ENCODE data around the gene KIAA1328. TPM values are rescaled to one million over a fixed set of nuclear protein-coding genes. Genes with fewer than 3 reads are reported as not detected.
A peak's percentile ranks its signal among the peaks of the same experiment; 100 is the strongest.

The KIAA1328 gene
- polyA plus RNA-seq, 1 of the 3 experiments (the other 2 are of a cell fraction) = 2.6 TPM

DNA sequence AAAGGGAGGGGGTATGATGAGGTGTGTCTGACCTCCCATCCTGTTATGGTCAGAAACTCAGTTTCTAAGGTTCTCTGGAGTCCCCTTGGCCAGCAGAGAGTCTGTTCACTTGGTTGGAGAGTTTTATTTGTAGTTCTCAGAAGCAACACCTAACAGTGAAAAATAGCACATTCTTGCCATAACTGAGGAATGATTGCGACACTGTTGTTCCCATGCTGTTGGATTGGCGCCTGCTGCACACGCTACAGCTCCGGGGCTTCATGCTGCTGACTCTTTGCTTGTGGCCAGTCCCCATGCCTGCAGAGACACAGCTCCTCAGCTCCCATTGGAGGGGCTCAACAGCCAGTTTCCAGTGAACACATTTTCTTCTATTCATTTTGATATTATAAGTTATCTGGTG lies 42.2 kb upstream of the KIAA1328 start:
- TF ChIP-seq USF2 (IDR thresholded peaks at IDR 0.05; ENCODE audit: borderline replicate concordance, low read depth, low read length) = no peak
- TF ChIP-seq JUND (IDR thresholded peaks at IDR 0.05) = no peak
- Histone ChIP-seq H3K36me3 (replicated peaks in 1 of 2; ENCODE audit: control insufficient read depth in 1 of 2, insufficient read depth in 2 of 2, low read length in 1 of 2) (peaks cover 18 to 22% of the 10 kb centered on the region in 2 experiments), H3K27me3 (ENCODE audit: insufficient read depth) (no peaks in the 10 kb centered on the region), H3K9me2 (no peaks in the 10 kb centered on the region), H3F3A (replicated peaks; ENCODE audit: insufficient read depth) (no peaks in the 10 kb centered on the region), H3K9me3 (no peaks in the 10 kb centered on the region), H3K27ac (ENCODE audit: low read depth in 2 of 2, low read length in 1 of 2) (no peak overlapping the region), H3K4me2 (no peak overlapping the region), H4K20me1 (ENCODE audit: insufficient read depth) (no peaks in the 10 kb centered on the region), H3K79me2 (ENCODE audit: insufficient read depth) (no peaks in the 10 kb centered on the region), H3K4me3 (ENCODE audit: low read depth in 2 of 2, low read length in 1 of 2) (no peak overlapping the region), H2AFZ (ENCODE audit: low read depth) (no peak overlapping the region), H3K9ac (no peak overlapping the region), H3K4me1 (ENCODE audit: control insufficient read depth in 1 of 2, insufficient read depth in 2 of 2, low read depth in 1 of 2, low read length in 1 of 2) (no peaks in the 10 kb centered on the region; a peak in 1 of 4 replicates)
- ChIA-PET CTCF (interaction anchor here (1.2 kb wide), 1 partner anchor 10 kb away, joined by 3 read pairs; no protein-coding TSS in a partner anchor), POLR2A (no interaction called here)
- no peak for DNase-seq
- WGBS (ENCODE audit: low lambda C conversion rate) = 89% methylated on average over 4 of the region's 4 CpGs

DNA sequence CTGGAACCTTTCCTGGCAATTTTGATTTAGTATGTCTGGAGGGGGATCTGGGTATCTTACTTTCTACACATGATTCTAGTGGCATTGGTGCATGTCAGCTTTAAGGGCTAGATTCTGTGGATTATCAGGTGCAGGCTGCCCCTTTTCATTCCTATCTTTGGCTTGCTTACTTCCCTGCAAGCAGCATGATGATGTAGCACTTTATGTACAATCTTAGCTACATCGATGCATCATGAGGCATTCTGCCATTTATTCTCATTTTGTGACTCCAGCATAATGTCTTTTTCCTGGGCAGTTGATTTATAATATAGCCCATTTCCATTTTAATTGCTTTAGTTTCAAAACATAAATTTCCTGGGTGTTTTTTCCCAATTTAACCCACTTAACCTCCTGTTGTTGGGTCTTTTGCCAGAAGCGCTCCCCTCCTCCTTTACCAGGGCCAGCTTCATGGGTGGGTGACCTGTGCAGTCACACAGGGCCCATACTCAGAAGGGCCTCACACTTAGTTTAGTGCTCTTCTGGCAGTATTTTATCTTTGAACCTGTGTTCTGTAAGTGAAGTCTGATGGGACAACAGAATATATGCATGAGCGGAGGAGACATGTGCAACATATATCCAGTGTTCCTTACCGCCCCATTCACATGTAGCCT lies 36.2 kb upstream of the KIAA1328 start:
- Histone ChIP-seq H3K4me3 (ENCODE audit: low read depth in 2 of 2, low read length in 1 of 2) (no peak overlapping the region), H3K9me3 (no peaks in the 10 kb centered on the region), H3K36me3 (replicated peaks in 1 of 2; ENCODE audit: control insufficient read depth in 1 of 2, insufficient read depth in 2 of 2, low read length in 1 of 2) (peaks cover 43 to 55% of the 10 kb centered on the region in 2 experiments), H2AFZ (ENCODE audit: low read depth) (no peak overlapping the region), H4K20me1 (ENCODE audit: insufficient read depth) (no peaks in the 10 kb centered on the region), H3K9ac (no peak overlapping the region), H3K27ac (ENCODE audit: low read depth in 2 of 2, low read length in 1 of 2) (peak overlapping the region in 1 of 2 experiments; percentile 70; a peak in 2 of 4 replicates), H3K27me3 (ENCODE audit: insufficient read depth) (no peaks in the 10 kb centered on the region), H3K4me2 (no peak overlapping the region), H3K4me1 (ENCODE audit: control insufficient read depth in 1 of 2, insufficient read depth in 2 of 2, low read depth in 1 of 2, low read length in 1 of 2) (peaks cover 0 to 5% of the 10 kb centered on the region in 2 experiments; a peak in 1 of 4 replicates), H3K79me2 (ENCODE audit: insufficient read depth) (no peaks in the 10 kb centered on the region), H3F3A (replicated peaks; ENCODE audit: insufficient read depth) (no peaks in the 10 kb centered on the region), H3K9me2 (no peaks in the 10 kb centered on the region)
- ChIA-PET POLR2A (no interaction called here), CTCF (no interaction called here)
- WGBS (ENCODE audit: low lambda C conversion rate) = 95% methylated on average over 4 of the region's 4 CpGs
- DNase-seq = no peak
- TF ChIP-seq MXI1 (IDR thresholded peaks at IDR 0.05; ENCODE audit: low read depth, low read length) = no peak
- TF ChIP-seq NFIC (IDR thresholded peaks at IDR 0.05; ENCODE audit: borderline replicate concordance) = no peak
- no peak for TF ChIP-seq TCF12 (IDR thresholded peaks at IDR 0.05)
- no peak for TF ChIP-seq GABPA (IDR thresholded peaks at IDR 0.05; ENCODE audit: low read depth)
- TF ChIP-seq ELF1 (IDR thresholded peaks at IDR 0.05) = no peak
- TF ChIP-seq USF2 (IDR thresholded peaks at IDR 0.05; ENCODE audit: borderline replicate concordance, low read depth, low read length) = no peak
- no peak for TF ChIP-seq YY1 (IDR thresholded peaks at IDR 0.05; ENCODE audit: low read depth)
- TF ChIP-seq IRF3 (IDR thresholded peaks at IDR 0.05; ENCODE audit: low read depth, low read length) = no peak
- no peak for TF ChIP-seq PBX3 (IDR thresholded peaks at IDR 0.05)
- TF ChIP-seq CTCF (IDR thresholded peaks at IDR 0.05) = no peak

Data from SK-N-SH (cell line).